BLaER1 treated with 17β-estradiol and CSF1 and Interleukin-3, amounts not matched to agents 10 nM and 100 nM (cell line): ENCODE data around the gene DPP10.

Experiments used
- H3K27ac ChIP-seq, 11 experiments: shearing (Covaris generic); formaldehyde crosslinking; 2 replicates each; pipeline ENCODE4 v1.8.1; 2022
- H3K27me3 ChIP-seq, 11 experiments: shearing (Covaris generic); formaldehyde crosslinking; 2 replicates each; pipeline ENCODE4 v1.8.1; 2022
- H3K36me3 ChIP-seq, 11 experiments: shearing (Covaris generic); formaldehyde crosslinking; 2 replicates each; pipeline ENCODE4 v1.8.1; 2022
- H3K4me1 ChIP-seq, 10 experiments: shearing (Covaris generic); formaldehyde crosslinking; 2 replicates each; pipeline ENCODE4 v1.8.1; 2022
- H3K4me2 ChIP-seq, 11 experiments: shearing (Covaris generic); formaldehyde crosslinking; 2 replicates each; pipeline ENCODE4 v1.8.1; 2022
- H3K4me3 ChIP-seq, 10 experiments: shearing (Covaris generic); formaldehyde crosslinking; 2 replicates each; pipeline ENCODE4 v1.8.1; 2022
- H3K9ac ChIP-seq, 11 experiments: shearing (Covaris generic); formaldehyde crosslinking; 2 replicates each; pipeline ENCODE4 v1.8.1; 2022
- H3K9me3 ChIP-seq, 11 experiments: shearing (Covaris generic); formaldehyde crosslinking; replicated peaks in 1 of 11; 2 replicates each; pipeline ENCODE4 v1.8.1; 2022
- H4K20me1 ChIP-seq, 11 experiments: shearing (Covaris generic); formaldehyde crosslinking; 2 replicates each; pipeline ENCODE4 v1.8.1; 2022
- Cebpa-rat ChIP-seq, 11 experiments: shearing (Covaris generic); IDR thresholded peaks; 2 replicates each; pipeline ENCODE4 v1.8.1; 2022

Gene DPP10

GRCh38 chr2:114446571-114446970, 4.1 kb downstream of the DPP10 start:
- Histone ChIP-seq H4K20me1 (no peaks in the 10 kb centered on the region), H3K27ac (no peak overlapping the region), H3K9me3 (no peaks in the 10 kb centered on the region), H3K4me3 (no peak overlapping the region), H3K36me3 (no peaks in the 10 kb centered on the region), H3K4me1 (peaks cover 0 to 17% (median 2%) of the 10 kb centered on the region in 10 experiments; a peak in 7 of 20 replicates), H3K4me2 (no peak overlapping the region), H3K27me3 (no peaks in the 10 kb centered on the region), H3K9ac (no peak overlapping the region)
- no peak for TF ChIP-seq Cebpa-rat (IDR thresholded peaks at IDR 0.05)

- Histone ChIP-seq H4K20me1 (no peaks in the 10 kb centered on the region), H3K4me3 (no peak overlapping the region), H3K27me3 (no peaks in the 10 kb centered on the region), H3K4me1 (peaks cover 8 to 19% (median 11%) of the 10 kb centered on the region in 10 experiments; a peak in 17 of 20 replicates), H3K9ac (no peak overlapping the region), H3K4me2 (peak overlapping the region in 4 of 11 experiments; percentile 16 to 35 (median 22); a peak in 5 of 22 replicates), H3K36me3 (no peaks in the 10 kb centered on the region), H3K9me3 (peaks cover 0 to 25% (median 6%) of the 10 kb centered on the region in 11 experiments; a peak in 12 of 22 replicates), H3K27ac (no peak overlapping the region)
- TF ChIP-seq Cebpa-rat (IDR thresholded peaks at IDR 0.05): no peak
Observed at GRCh38 chr2:114450639-114451038, 8.2 kb downstream of the DPP10 start.

- Histone ChIP-seq H3K4me1 (peaks cover 8 to 18% (median 12%) of the 10 kb centered on the region in 10 experiments; a peak in 17 of 20 replicates), H3K9ac (no peak overlapping the region), H3K4me2 (no peak overlapping the region), H3K27ac (no peak overlapping the region), H3K36me3 (no peaks in the 10 kb centered on the region), H4K20me1 (no peaks in the 10 kb centered on the region), H3K27me3 (no peaks in the 10 kb centered on the region), H3K4me3 (no peak overlapping the region), H3K9me3 (peaks cover 0 to 25% (median 6%) of the 10 kb centered on the region in 11 experiments; a peak in 12 of 22 replicates)
- TF ChIP-seq Cebpa-rat (IDR thresholded peaks at IDR 0.05): no peak
Observed at GRCh38 chr2:114456566-114456965, 14.1 kb downstream of the DPP10 start.

- no peaks in the 10 kb centered on the region for H4K20me1 ChIP-seq
- H3K4me2 ChIP-seq: peak overlapping the region in 1 of 11 experiments; percentile 35; a peak in 1 of 22 replicates
- no peak for TF ChIP-seq Cebpa-rat (IDR thresholded peaks at IDR 0.05)
Observed at GRCh38 chr2:114457956-114458355, 15.5 kb downstream of the DPP10 start.

GRCh38 chr2:114461116-114461515, 18.7 kb downstream of the DPP10 start:
- H3K4me3 ChIP-seq: no peak overlapping the region
- no peak for TF ChIP-seq Cebpa-rat (IDR thresholded peaks at IDR 0.05)

More at GRCh38 chr2:114457956-114458355, 15.5 kb downstream of the DPP10 start:
- Histone ChIP-seq H3K9me3 (peaks cover 0 to 25% (median 6%) of the 10 kb centered on the region in 11 experiments; a peak in 12 of 22 replicates), H3K27ac (no peak overlapping the region), H3K4me3 (no peak overlapping the region), H3K4me1 (peaks cover 8 to 18% (median 12%) of the 10 kb centered on the region in 10 experiments; a peak in 17 of 20 replicates), H3K9ac (no peak overlapping the region), H3K27me3 (no peaks in the 10 kb centered on the region), H3K36me3 (no peaks in the 10 kb centered on the region)

GRCh38 chr2:114464961-114465706, 22.7 kb downstream of the DPP10 start:
- no peaks in the 10 kb centered on the region for H3K27me3 ChIP-seq

More at GRCh38 chr2:114461116-114461515, 18.7 kb downstream of the DPP10 start:
- Histone ChIP-seq H3K4me1 (peaks cover 0 to 6% (median 0%) of the 10 kb centered on the region in 10 experiments; a peak in 1 of 20 replicates), H3K36me3 (no peaks in the 10 kb centered on the region), H3K9ac (no peak overlapping the region), H3K27me3 (no peaks in the 10 kb centered on the region), H3K4me2 (no peak overlapping the region), H3K9me3 (no peaks in the 10 kb centered on the region), H3K27ac (no peak overlapping the region), H4K20me1 (no peaks in the 10 kb centered on the region)

GRCh38 chr2:114468343-114468742, 25.9 kb downstream of the DPP10 start:
- Histone ChIP-seq H3K4me2 (no peak overlapping the region), H3K27me3 (no peaks in the 10 kb centered on the region), H4K20me1 (no peaks in the 10 kb centered on the region), H3K4me1 (no peaks in the 10 kb centered on the region), H3K27ac (no peak overlapping the region), H3K9ac (no peak overlapping the region), H3K36me3 (no peaks in the 10 kb centered on the region), H3K4me3 (no peak overlapping the region), H3K9me3 (no peaks in the 10 kb centered on the region)
- TF ChIP-seq Cebpa-rat (IDR thresholded peaks at IDR 0.05): no peak

More at GRCh38 chr2:114464961-114465706, 22.7 kb downstream of the DPP10 start:
- no peaks in the 10 kb centered on the region for H3K9me3 ChIP-seq
- no peaks in the 10 kb centered on the region for H4K20me1 ChIP-seq
- H3K4me1 ChIP-seq: no peaks in the 10 kb centered on the region
- H3K4me3 ChIP-seq: no peak overlapping the region
- H3K27ac ChIP-seq: no peak overlapping the region
- H3K4me2 ChIP-seq: no peak overlapping the region
- H3K9ac ChIP-seq: no peak overlapping the region
- no peak for TF ChIP-seq Cebpa-rat (IDR thresholded peaks at IDR 0.05)
- no peaks in the 10 kb centered on the region for H3K36me3 ChIP-seq

- Histone ChIP-seq H3K4me2 (no peak overlapping the region), H3K4me3 (no peak overlapping the region), H4K20me1 (no peaks in the 10 kb centered on the region), H3K27ac (no peak overlapping the region), H3K9me3 (no peaks in the 10 kb centered on the region), H3K4me1 (no peaks in the 10 kb centered on the region), H3K27me3 (no peaks in the 10 kb centered on the region), H3K9ac (no peak overlapping the region), H3K36me3 (no peaks in the 10 kb centered on the region)
- no peak for TF ChIP-seq Cebpa-rat (IDR thresholded peaks at IDR 0.05)
Observed at GRCh38 chr2:114472246-114472645, 29.8 kb downstream of the DPP10 start.

- H3K27me3 ChIP-seq: no peaks in the 10 kb centered on the region
- no peaks in the 10 kb centered on the region for H4K20me1 ChIP-seq
- TF ChIP-seq Cebpa-rat (IDR thresholded peaks at IDR 0.05): no peak
- no peaks in the 10 kb centered on the region for H3K9me3 ChIP-seq
- H3K4me1 ChIP-seq: no peaks in the 10 kb centered on the region
- H3K9ac ChIP-seq: no peak overlapping the region
- H3K4me2 ChIP-seq: no peak overlapping the region
- no peak overlapping the region for H3K4me3 ChIP-seq
- H3K36me3 ChIP-seq: no peaks in the 10 kb centered on the region
- no peak overlapping the region for H3K27ac ChIP-seq
Observed at GRCh38 chr2:114472726-114473125, 30.3 kb downstream of the DPP10 start.
